ENCODE data around the gene C5orf46. TPM values are rescaled to one million over a fixed set of nuclear protein-coding genes. Genes with fewer than 3 reads are reported as not detected.

The C5orf46 gene
- total and polyA plus RNA-seq, 2 donors (not counting 3 experiments of a cell fraction or from before 2014, with no cell fraction given), result 0.66 TPM; not detected in 1

DNA sequence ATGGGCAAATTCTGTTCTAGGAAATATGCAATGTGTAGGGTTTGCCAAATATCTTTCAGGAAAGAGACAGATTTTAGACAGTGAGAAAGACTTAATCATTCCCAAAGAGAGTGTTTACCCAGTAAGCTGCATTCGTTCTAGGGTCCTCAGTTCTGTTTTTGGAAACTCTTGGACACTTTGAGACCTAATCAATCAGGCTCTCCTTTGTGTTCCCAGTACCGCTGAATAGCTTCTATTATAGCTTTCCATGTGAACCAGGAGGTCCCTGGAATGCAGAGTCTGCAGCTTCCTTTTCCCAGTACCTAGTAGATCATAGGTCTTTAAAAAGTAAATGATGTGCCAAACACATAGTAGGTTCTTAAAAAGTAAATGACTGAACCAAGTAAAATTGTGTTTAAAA is 63.5 kb downstream of the C5orf46 start:
- no peak for DNase-seq (ENCODE audit: low read depth, low spot score)
- H3K79me2 ChIP-seq (ENCODE audit: control insufficient read depth, insufficient read depth, low read length), result no peaks in the 10 kb centered on the region
- H3K4me2 ChIP-seq (ENCODE audit: insufficient read depth, low read length), result no peak overlapping the region
- no peaks in the 10 kb centered on the region for H4K20me1 ChIP-seq (replicated peaks; ENCODE audit: control insufficient read depth, extremely low read depth, insufficient read depth, low read length)
- POLR2A ChIA-PET, result no interaction called here
- no peak for FAIRE-seq
- intact Hi-C loops (cut with micrococcal nuclease) (no loop called here), dilution Hi-C loops (cut with MboI; ENCODE audit: extremely low pct_ligation_motif_present, low sequenced_read_pairs) (no loop called here)
- no peak overlapping the region for H3K9ac ChIP-seq (replicated peaks; ENCODE audit: extremely low read depth, insufficient read depth, low read length)
- no peaks in the 10 kb centered on the region for H3K36me3 ChIP-seq (ENCODE audit: control insufficient read depth in 2 of 2, extremely low read depth in 1 of 2, insufficient read depth in 2 of 2, low read length in 2 of 2)
- H3K9me3 ChIP-seq (replicated peaks; ENCODE audit: control insufficient read depth, insufficient read depth, low read length), result no peaks in the 10 kb centered on the region
- H3K4me1 ChIP-seq (ENCODE audit: control insufficient read depth, extremely low read depth, insufficient read depth, low read length), result no peaks in the 10 kb centered on the region
- CTCF ChIA-PET, result interaction anchor here (1.8 to 1.9 kb wide), 2 partner anchors 14 to 20 kb away, joined by 5 to 9 read pairs; no protein-coding TSS in a partner anchor
- H3K4me3 ChIP-seq (replicated peaks in 1 of 3; ENCODE audit: insufficient read depth in 1 of 3, low read depth in 1 of 3, low read length in 3 of 3), result no peak overlapping the region
- BruUV-seq (replicated peaks), result no TSS peak
- no peak overlapping the region for H2AFZ ChIP-seq (ENCODE audit: low read depth, low read length)
- H3K27ac ChIP-seq (ENCODE audit: insufficient read depth, low read depth, low read length), result no peak overlapping the region
- H3K9me1 ChIP-seq (replicated peaks; ENCODE audit: control insufficient read depth, extremely low read depth, insufficient read depth, low read length), result no peaks in the 10 kb centered on the region
- TF ChIP-seq POLR2A (IDR thresholded peaks at IDR 0.05; ENCODE audit: low read depth, low read length) (no peak), GATA2 (IDR thresholded peaks at IDR 0.05; ENCODE audit: insufficient read depth, insufficient read length, low read depth, low read length) (no peak), POLR2AphosphoS5 (IDR thresholded peaks at IDR 0.05; ENCODE audit: insufficient read depth, low read depth, low read length) (no peak), EZH2 (IDR thresholded peaks at IDR 0.05; ENCODE audit: borderline replicate concordance, low read depth, low read length, severe bottlenecking) (no peak), FOS (IDR thresholded peaks at IDR 0.05; ENCODE audit: borderline replicate concordance, insufficient read depth, low read length) (no peak), JUN (IDR thresholded peaks at IDR 0.05; ENCODE audit: borderline replicate concordance, insufficient read depth, insufficient read length, low read depth) (no peak), MYC (IDR thresholded peaks at IDR 0.05; ENCODE audit: low read depth, low read length) (no peak)
- TF ChIP-seq, protein P1, sequence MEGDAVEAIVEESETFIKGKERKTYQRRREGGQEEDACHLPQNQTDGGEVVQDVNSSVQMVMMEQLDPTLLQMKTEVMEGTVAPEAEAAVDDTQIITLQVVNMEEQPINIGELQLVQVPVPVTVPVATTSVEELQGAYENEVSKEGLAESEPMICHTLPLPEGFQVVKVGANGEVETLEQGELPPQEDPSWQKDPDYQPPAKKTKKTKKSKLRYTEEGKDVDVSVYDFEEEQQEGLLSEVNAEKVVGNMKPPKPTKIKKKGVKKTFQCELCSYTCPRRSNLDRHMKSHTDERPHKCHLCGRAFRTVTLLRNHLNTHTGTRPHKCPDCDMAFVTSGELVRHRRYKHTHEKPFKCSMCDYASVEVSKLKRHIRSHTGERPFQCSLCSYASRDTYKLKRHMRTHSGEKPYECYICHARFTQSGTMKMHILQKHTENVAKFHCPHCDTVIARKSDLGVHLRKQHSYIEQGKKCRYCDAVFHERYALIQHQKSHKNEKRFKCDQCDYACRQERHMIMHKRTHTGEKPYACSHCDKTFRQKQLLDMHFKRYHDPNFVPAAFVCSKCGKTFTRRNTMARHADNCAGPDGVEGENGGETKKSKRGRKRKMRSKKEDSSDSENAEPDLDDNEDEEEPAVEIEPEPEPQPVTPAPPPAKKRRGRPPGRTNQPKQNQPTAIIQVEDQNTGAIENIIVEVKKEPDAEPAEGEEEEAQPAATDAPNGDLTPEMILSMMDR (IDR thresholded peaks at IDR 0.05; ENCODE audit: extremely low read depth in 1 of 2, insufficient read depth in 1 of 2, low read depth in 1 of 2, low read length in 2 of 2), result no peak
- TF ChIP-seq, protein P2, sequence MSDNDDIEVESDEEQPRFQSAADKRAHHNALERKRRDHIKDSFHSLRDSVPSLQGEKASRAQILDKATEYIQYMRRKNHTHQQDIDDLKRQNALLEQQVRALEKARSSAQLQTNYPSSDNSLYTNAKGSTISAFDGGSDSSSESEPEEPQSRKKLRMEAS (IDR thresholded peaks at IDR 0.05; ENCODE audit: insufficient read depth, insufficient read length), result no peak
- peaks cover 6 to 8% of the 10 kb centered on the region in 2 experiments for H3K27me3 ChIP-seq (ENCODE audit: control insufficient read depth in 2 of 2, insufficient read depth in 2 of 2, low read length in 2 of 2)

Other genes with a start within 250 kb of the C5orf46 start
- gene JAKMIP2, start 123.8 kb downstream of the C5orf46 start, total RNA-seq, result not detected in 2 replicates
- gene JAKMIP2, start 123.8 kb downstream of the C5orf46 start, polyA plus RNA-seq, result not detected in 2 replicates
- gene SPINK1, start 74.9 kb downstream of the C5orf46 start, total RNA-seq, result not detected in 2 replicates
- gene SPINK1, start 74.9 kb downstream of the C5orf46 start, polyA plus RNA-seq, result not detected in 2 replicates
- gene SCGB3A2, start 27.8 kb downstream of the C5orf46 start, total RNA-seq, result not detected in 2 replicates
- gene SCGB3A2, start 27.8 kb downstream of the C5orf46 start, polyA plus RNA-seq, result not detected in 2 replicates
- gene SPINK5, start 157.4 kb upstream of the C5orf46 start, total RNA-seq, result 0.55 and 0.91 TPM in 2 replicates
- 0.06 and 0.12 TPM in 2 replicates for gene SPINK5, start 157.4 kb upstream of the C5orf46 start, polyA plus RNA-seq

All from endothelial cell of umbilical vein (primary cell).